ENCODE results near the gene SDC4. TPM values are rescaled to one million over a fixed set of nuclear protein-coding genes. Genes with fewer than 3 reads are reported as not detected.

Gene SDC4
- polyA plus RNA-seq, 5 donors, result 188 to 275 (median 204) TPM

DNA sequence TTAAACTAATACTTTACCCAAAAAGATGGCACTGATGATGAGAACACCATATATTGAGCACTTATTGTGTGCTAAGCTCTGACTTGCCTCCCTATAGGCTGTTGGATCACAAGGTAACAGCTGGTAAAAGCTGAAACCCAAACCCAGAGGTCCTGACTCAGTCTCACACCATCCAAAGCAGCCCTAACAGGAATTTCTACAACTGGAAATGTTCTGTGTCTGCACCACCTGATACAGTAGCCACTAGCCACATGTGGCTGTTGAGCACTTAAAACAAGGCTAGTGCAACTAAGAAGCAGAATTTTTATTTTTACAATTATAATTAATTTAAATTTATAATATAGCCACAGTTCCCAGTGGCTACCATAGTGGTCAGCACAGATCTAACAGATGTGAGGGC lies 24.5 kb downstream of the SDC4 start:
- no peak for DNase-seq

DNA sequence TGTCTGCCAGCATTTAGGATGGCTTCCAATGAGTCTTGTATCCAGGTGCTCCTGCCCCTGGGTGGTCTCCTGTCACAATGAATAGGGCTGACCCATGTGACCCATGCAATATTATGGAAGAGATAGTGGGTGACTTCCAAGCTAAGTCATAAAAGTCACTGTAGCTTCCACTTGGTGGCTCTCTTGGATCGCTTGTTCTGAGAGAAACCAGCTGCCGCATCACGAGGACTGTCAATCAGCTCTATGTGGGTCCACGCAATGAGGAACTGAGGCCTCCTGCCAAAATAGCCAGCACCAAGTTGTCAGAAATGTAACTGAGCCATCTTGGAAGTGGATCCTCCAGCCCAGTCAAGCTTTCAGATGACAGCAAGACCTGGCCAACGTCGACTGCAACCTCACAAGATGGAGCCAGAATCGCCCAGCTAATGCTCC lies 25.3 kb downstream of the SDC4 start:
- DNase-seq, result no peak

DNA sequence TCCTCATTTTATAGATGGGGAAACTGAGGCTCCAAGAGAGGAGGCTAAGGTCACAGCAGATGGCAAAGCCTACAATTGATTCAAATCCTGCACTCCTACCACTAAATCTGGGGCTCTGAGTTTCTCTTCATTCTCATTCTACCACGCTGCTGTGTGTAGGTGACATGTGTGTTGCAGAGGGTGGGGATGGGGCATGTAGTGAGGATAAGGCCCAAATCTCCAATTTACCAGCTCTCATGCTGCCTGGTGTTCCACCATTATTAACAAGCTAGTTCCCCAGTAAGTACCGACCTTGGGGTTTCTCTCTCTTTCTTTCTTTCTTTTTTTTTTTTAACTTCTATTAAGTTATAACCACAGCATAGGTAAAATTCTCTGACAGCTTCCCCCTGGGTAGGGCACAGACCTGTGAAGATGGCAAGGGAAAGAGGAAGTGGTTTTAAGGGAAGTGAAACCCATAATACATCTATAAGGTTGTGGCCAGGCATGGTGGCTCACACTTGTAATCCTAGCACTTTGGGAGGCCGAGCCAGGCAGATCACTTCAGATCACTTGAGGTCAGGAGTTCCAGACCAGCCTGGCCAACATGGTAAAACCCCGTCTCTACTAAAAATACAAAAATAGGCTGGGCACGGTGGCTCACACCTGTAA lies 27.2 kb downstream of the SDC4 start:
- DNase-seq, result no peak

DNA sequence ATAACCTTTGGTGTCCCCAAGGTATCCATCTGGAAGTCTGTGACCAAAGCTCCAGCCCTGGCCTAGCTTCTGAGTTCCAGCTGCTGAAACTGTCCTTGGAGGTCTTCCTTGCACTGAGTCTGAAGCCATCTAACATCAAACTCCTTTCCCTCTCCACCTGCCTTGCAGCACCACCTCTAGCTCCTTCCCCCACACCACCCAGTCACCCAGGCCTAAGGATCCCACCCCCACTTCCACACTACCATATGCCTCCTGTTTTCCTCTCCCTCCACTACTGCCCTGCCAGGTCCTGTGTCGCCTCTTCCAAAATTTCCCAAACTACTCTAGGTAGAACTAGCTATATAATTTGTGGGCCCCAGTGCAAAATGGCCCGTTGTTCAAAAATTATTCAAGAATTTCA lies 29.3 kb downstream of the SDC4 start:
- DNase-seq, result no peak

DNA sequence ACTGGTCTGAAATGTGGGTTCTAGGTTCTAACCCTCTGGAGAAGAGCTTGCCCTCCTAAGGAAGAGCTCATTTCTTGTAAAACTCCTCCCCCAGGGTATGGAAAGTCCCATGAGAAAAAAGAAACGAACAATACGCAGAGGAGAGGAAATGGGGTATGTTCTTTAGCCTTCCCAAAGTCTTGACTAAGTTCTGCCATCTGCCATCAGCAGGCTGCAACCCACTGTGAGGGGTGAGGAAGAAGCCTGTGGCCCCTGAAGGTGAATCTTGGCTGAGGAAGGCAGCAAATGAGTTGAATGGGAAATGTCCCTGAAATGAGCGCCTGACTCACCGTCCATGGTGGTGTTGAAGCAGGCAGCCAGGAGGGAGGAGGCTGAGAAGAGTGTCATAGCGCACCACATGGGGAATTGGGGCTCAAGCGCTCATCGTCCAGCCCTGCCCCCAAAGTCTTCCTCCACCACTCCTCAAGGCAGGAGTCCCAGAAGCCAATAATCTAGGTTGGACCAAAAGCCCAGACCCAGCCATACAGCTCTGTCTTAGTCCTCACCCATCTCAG lies 29.8 kb downstream of the SDC4 start:
- DNase-seq, result no peak

DNA sequence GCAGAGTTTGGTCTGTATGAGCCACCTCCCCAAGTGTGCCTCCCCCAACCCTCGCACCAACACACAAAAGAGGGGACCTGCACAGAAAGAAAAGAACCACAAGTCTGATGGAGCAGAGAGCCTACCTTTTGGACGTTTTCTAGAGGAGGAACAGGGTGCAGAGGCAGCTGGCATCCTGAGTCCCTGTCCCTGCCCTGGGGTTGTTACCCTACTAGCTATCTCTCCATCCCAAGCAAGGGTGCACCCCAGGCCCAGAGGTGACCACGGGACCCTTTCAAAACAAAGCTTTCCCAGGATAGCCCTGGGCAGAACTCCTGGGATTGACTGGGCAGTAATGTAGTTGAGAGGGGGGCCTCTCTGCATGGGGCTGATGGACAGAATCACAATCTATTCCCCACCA lies 30.4 kb downstream of the SDC4 start:
- no peak for DNase-seq

DNA sequence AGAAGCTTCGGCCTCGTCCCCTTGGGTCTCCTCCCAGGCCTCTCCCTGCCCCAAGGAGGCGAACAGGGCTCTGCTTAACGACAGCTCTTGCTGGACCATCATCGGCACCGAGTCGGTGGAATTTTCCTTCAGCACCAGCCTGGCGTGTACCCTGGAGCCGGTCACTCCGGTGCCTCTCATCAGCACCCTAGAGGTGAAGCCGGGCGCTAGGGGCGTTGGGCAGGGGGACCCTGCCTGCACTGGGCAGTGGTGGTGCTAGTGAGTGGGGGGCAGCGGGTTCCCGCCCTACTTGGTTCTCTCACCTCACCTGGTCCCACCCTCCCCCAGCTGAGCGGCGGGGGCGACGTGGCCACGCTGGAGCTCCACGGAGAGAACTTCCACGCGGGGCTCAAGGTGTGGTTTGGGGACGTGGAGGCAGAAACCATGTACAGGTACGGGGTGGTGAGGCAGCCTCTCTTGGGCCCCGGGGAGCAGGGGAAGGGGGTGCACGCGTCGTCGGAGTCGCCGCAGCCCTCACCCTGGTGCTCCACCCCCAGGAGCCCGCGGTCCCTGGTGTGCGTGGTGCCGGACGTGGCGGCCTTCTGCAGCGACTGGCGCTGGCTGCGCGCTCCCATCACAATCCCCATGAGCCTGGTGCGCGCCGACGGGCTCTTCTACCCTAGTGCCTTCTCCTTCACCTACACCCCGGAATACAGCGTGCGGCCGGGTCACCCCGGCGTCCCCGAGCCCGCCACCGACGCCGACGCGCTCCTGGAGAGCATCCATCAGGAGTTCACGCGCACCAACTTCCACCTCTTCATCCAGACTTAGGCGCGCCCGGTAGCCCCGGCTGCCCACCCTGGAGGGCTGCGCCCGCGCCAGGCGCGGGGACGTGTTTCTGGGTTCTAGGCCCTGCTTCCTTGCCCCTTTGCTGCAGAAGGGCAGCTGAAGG lies 31.8 kb downstream of the SDC4 start:
- no peak for DNase-seq

DNA sequence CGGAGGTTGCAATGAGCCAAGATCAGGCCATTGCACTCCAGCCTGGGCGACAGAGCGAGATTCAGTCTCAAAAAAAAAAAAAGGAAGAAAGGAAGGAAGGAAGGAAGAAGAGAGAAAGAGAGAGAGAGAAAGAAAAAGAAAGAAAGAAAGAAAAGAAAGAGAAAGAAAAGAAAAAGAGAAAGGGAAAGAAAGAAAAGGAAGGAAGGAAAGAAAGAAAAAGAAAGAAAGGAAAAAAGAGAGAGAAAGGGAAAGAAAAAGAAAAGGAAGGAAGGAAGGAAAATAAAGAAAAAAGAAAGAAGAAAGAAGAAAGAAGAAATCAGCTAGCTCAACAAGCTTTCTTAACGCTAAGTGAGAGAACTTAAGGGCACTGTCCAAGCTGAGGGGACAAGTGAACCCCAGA lies 32.6 kb downstream of the SDC4 start:
- no peak for DNase-seq

DNA sequence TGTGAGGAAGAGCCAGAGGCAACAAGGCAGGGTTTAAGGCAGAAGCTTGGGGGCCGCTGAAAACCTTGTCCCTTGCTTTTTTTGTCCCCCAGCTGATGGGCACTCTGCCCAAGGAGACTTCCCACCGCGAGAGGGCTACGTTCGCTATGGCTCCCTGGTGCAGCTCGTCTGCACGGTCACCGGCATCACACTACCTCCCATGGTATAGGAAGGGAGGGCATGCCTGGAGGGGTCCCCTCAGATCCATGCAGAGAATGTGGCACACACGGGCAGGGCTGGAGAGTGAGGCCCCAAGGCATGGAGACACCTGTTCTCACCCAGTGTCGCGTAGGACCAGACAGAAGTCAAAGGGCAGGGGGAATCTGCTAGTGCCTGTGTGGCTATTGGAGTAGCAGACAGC lies 34.3 kb downstream of the SDC4 start:
- no peak for DNase-seq

DNA sequence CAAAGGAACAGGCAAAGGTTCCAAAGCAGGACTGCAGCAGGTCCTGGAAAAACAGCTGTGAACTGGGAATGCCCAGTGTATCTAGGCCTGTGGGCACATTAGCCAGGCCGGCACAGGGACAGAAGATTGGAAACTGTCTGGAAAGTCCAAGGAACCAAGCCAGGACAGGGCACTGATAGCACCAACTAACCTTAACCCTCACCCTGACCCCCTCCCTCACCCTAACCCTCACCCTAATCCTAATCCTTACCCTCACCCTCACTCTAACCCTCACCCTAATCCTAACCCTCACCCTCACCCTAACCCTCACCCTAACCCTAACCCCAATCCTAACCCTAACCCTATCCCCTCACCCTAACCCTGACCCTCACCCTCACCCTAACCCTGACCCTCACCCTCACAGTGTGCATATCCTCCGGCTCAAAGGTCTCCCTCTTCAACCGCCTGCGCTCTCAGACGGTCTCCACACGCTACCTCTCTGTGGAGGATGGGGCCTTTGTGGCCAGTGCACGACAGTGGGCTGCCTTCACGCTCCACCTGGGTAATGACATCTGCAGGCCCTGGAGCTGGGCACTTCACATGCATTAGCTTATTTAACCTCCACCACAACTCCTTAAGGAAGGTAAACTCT lies 35.0 kb downstream of the SDC4 start:
- no peak for DNase-seq

DNA sequence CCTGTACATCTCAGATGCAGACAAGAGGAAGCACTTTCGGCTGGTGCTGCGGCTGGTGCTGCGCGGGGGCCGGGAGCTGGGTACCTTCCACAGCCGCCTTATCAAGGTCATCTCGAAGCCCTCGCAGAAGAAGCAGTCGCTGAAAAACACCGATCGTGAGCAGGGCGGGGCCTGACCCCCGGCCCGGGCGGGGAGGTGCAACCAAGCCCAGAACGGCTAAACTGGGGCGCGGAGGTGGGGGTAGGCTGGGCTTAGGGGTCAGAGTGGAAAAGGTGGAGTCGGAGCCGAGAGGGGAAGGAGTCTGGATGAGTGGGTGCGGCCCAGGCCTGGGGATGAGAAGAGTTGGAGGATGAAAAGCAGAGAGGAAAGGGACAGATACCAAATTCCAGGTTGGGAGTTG lies 36.0 kb downstream of the SDC4 start:
- no peak for DNase-seq

DNA sequence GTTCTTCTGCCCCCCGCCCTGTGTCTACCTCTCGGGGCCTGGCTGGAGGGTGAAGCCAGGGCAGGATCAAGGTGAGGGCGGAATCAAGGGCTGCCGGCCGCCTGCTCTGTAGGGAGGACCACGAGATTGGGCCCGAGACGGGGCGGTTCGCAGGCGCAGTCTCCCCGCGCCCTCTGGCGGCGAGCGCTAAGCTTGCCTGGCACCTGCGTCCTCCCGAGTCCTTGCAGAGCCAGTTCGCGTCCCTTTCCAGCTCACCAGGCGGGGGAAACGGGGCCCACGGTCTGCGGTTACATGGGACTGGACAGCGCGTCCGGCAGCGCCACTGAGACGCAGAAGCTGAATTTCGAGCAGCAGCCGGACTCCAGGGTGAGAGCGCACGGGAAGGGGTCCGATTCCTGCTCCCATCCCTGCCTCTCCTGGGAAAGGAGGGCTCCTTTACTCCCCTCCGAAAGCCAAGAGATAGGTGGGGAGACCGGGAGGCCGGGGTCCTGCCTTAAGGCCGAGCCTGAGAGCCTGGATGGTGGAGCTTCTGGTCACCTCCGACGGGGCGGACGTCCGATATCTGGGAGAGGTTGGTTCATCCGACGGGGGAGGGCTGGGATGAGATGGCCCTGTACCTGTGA lies 36.5 kb downstream of the SDC4 start:
- no peak for DNase-seq

DNA sequence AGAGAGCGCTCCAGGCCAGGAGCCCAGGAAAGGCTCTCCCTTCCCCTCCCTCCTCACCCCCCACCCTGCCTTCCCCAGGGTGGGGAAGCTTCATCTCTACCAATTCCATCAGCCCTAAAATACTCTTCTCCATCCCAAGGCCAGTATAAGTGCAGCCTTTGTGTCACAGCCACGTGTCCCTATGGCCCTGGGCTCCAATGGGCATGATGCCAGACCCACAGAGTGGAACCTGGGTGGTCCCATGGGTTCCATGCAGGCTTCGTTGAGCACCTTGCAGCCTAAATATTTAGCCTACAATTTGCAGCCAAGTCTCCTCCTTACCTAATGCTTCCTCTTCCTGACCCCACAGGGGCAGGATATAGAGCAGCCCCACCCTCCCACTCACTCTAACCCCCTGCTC lies 39.1 kb downstream of the SDC4 start:
- no peak for DNase-seq

DNA sequence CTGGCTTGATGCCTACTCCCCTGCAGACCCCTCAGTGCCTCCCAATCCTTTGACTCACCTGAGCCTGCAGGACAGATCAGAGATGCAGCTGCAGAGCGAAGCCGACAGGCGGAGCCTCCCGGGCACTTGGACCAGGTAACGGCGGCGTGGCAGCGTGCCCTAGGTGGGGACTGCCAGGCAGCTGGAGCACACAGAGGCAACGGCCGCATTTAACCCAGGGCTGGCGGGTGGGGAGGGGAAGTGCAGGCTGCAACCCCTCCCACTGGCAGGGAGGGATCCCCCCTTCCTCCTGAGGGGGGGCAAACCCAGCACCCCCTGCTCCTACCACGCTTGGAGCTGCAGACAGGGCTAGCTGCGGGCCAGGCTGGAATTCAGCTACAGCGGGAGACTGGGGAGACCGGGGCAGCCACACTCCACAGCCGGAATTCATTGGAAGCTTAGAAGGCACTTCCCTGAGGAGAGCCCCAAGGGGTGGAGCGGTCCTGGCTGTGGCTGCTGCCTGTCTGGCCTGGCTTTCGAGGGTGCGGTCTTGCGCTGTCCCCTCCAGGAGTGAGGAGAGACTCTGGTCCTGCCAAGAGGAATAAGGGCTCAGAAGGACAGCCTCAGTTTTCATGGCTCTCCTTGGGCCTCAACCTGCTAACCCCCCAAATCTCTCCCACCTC lies 40.0 kb downstream of the SDC4 start, which contains the start of gene MATN4:
TSS of gene MATN4 (minus strand) at position 183 of the 662 bp plus-strand sequence. CDS start 2,717 bp downstream, outside the sequence.
- no peak for DNase-seq

DNA sequence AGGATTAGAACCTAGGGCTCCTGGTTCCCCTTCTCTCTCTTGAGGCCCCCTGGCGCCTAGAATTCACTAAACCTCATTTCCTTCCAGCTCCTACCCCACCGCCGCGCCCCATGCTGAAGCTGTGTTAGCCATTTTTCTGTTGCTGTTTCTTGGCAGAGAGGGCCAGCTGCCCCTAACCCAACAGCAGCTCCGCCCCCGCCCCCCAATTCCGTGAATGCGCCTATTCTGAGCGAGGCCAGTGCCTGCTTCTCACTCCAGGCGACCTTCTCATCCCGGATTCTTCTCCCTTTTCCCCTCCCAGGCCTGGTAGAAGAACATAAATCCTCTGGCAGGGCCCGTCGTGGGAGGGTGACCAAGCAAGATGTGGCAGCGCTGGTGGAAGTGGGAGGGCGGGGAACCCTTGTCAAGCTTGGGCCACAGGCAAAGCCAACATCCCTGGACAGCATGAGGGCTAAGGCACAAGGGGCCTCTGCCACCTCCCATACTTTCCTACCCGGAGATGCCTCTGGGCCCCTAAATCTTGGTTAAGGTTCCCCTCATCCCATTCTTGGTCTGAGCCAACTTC lies 41.1 kb downstream of the SDC4 start:
- no peak for DNase-seq

DNA sequence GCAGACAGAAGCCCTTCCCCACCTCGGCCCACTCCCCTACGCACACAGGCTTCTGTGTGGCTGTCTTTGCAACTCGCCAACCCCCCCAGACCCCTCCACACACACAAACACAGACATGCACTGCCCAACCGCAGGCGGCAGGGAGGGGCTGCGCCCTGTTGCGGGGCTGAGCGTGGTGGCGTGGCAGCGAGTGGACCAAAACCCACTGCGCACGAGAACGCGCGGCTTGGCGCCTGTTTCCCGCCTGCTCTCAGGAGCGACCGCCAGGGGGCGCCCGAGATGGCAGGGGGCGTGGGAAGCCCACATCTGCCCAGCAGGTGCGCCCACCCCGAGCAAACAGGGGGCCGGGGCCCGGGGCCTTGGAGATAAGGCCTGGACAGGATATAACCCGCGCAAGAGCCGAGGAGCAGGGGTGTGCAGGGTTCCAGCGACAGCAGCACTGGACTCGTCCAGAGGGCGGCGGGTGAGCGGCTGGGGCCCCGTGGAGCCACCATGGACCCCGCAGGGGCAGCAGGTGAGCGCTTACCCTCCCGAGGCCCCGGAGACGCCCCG lies 41.7 kb downstream of the SDC4 start, which contains the start of gene RBPJL:
TSS of gene RBPJL (plus strand) at position 410 of the 552 bp plus-strand sequence. CDS start at position 493, 83 bp downstream.
- DNase-seq, result no peak

DNA sequence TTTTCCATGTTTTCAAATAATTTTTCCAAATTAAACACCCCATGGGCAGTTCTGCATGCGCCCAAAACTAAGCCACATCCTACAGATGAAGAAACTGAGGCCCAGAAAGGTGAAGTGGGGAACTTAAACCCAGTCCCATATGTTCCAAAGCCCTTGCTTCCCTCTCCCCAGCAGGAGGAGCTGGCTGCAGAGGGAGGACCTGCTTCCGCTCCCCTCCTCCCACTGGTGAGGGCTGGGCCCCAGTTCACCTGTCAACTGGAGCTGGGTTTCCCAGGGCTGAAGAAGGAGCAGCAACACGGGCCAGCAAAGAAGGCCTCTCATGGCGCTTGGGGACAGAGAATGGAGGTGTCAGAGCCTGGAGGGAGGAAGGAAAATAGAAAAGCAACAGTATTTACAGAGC lies 43.0 kb downstream of the SDC4 start:
- no peak for DNase-seq

DNA sequence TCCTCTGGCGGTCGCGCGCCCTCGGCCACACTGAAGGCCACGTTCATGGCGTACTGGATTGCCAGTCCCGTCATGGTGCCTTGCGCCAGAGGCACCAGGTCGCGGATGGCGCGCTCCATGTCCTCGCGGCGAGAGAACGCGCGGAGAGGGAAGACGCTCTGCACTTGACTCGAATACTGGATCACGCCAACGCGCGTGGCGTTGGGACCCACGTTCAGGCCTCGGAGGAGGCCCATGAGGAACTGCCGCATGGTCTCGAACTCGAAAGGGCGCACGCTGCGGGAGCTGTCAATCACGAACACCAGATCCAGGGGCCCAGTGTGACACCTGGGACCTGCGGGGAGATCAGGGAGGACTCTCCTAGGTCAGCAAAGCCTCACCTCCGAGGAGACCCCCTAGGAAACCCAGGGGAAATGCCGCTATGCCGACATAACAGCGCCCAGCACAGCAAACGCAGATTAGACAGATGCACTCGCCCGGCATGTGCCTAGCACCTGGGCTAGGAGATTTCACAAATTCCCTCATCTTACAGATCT lies 43.7 kb downstream of the SDC4 start:
- no peak for DNase-seq

DNA sequence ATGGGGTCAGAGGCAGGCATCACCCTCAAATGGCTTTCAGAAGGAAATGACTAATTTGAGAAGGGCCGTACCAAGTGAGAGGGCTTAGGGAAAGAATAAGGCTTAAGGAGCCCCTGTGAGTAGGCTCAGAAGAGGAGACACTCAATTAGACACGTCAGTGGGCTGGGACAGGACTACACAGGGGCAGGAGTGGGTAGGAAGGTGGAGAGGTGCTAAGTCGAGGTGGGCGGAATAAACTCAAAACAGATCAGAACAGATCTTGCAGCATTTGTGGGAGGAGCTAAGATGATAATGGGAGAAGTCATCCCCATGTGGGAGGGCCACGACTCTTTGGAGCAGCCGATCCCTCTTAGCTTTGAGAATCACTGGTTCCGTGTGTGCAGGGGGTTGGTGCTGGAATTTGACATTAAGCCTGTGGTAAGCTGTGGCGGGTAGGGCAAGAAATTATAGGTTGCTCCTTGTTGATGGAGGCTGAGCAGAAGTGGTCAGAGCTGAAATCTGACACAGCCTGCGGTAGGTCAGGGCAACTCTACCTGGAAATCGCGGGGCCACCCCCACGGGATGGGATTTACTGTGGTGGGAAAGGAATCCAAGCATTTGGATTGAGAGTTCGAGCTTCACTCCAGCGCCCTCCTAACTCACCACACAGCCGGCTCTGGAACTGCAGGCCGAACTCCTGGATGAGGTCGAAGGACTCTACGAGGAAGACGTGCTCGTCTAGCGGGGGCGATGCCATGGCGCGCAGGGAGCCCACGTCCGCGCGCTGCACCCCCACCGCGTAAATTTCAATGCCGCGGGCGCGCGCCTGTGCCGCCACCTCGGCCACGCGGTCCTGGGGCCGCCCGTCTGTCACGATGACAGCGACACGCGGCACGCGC lies 44.4 kb downstream of the SDC4 start:
- no peak for DNase-seq
